Sigmoid colon (tissue), 3 donors: ENCODE measurements around the gene BCAS4.
"Not testable (repeated sequence)": the region's sequence is repeated elsewhere in the genome, so short reads cannot be mapped to it uniquely, and the experiment has no call there.

Experiments used
- CTCF ChIP-seq, 4 experiments: fragments of 450-650 bp in 3 of 4; fragments of 200-600 bp in 1 of 4; IDR thresholded peaks; one replicate each; pipeline ENCODE4 v1.5.1; 2016 to 2019; ENCODE audit warnings: antibody characterized with exemption in 4 of 4, mild to moderate bottlenecking in 3 of 4, moderate library complexity in 2 of 4
- POLR2A ChIP-seq, 2 donors: fragments of 450-650 bp; IDR thresholded peaks; one replicate each; pipeline ENCODE4 v1.6.1; 2016; ENCODE audit warnings: antibody characterized with exemption in 2 of 2, mild to moderate bottlenecking in 2 of 2, moderate library complexity in 2 of 2

GRCh38 chr20:50769551-50770085 is 25.2 kb upstream of the BCAS4 start:
- TF ChIP-seq CTCF, POLR2A (IDR thresholded peaks at IDR 0.05): not testable (repeated sequence)
